Endothelial cell of umbilical vein (primary cell): ENCODE data around the gene COMMD9. TPM values are rescaled to one million over a fixed set of nuclear protein-coding genes. Genes with fewer than 3 reads are reported as not detected.

Experiments used
- BruUV-seq: library from RNA; stranded (reverse); fragments of 400-500 nt; replicated peaks from 2 replicates; lab custom pipeline; 2021; lab: Mats Ljungman, UMichigan
- CTCF ChIA-PET: fragments of 300-600, 350-600 bp; sonication (Branson Sonifier 250); formaldehyde crosslinking; loops from one replicate; lab custom pipeline; 2021; ENCODE audit warnings: antibody characterized with exemption, inconsistent platforms; lab: Charles Lee
- POLR2A ChIA-PET: fragments of 300-600, 350-600 bp; sonication (Branson Sonifier 250); formaldehyde crosslinking; loops from one replicate; lab custom pipeline; 2021; ENCODE audit warnings: antibody characterized with exemption, inconsistent platforms; lab: Charles Lee
- DNase-seq: peaks from one replicate; pipeline ENCODE4 v3.0.0-alpha.2; 2011; ENCODE audit warnings: low read depth, low spot score
- FAIRE-seq: peaks from 2 replicates; lab custom pipeline; 2011; peaks lifted over from hg19 to GRCh38; lab: Jason Lieb, UNC
- H2AFZ ChIP-seq: 2 replicates; pipeline ENCODE4 v1.6.0; 2012; ENCODE audit warnings: low read depth, low read length, control low read depth, inconsistent platforms
- H3K27ac ChIP-seq: 2 replicates; pipeline ENCODE4 v1.5.1; 2011; ENCODE audit warnings: low read depth, mild to moderate bottlenecking, control low read depth, low read length, moderate library complexity; ENCODE audit not compliant: insufficient read depth
- H3K27me3 ChIP-seq, 2 experiments: 2 replicates each; pipeline versions ENCODE4 v1.6.0 to v1.6.1; 2011; ENCODE audit warnings: low read length in 2 of 2, mixed read lengths in 1 of 2; ENCODE audit not compliant: control insufficient read depth in 2 of 2, insufficient read depth in 2 of 2
- H3K36me3 ChIP-seq, 2 experiments: 2 replicates in 1 of 2; 3 replicates in 1 of 2; pipeline ENCODE4 v1.5.1; 2011; ENCODE audit warnings: low read length in 2 of 2, mild to moderate bottlenecking in 1 of 2, moderate library complexity in 1 of 2; ENCODE audit not compliant: control insufficient read depth in 2 of 2, insufficient read depth in 2 of 2; ENCODE audit errors: extremely low read depth in 1 of 2
- H3K4me1 ChIP-seq: 3 replicates; pipeline ENCODE4 v1.5.1; 2011; ENCODE audit warnings: mild to moderate bottlenecking, low read length; ENCODE audit not compliant: control insufficient read depth, insufficient read depth; ENCODE audit errors: extremely low read depth
- H3K4me2 ChIP-seq: 2 replicates; pipeline ENCODE4 v1.6.1; 2011; ENCODE audit warnings: low read length, control low read depth, mixed read lengths; ENCODE audit not compliant: insufficient read depth
- H3K4me3 ChIP-seq, 3 experiments: fragments of 200-600 bp in 1 of 3; sonication (generic), shearing (Covaris generic) in 1 of 3; replicated peaks in 1 of 3; 2 replicates each; pipeline ENCODE4 v1.5.1; 2011 to 2016; ENCODE audit warnings: control low read depth in 3 of 3, low read length in 3 of 3, mild to moderate bottlenecking in 2 of 3, inconsistent platforms in 1 of 3, low read depth in 1 of 3, moderate library complexity in 1 of 3; ENCODE audit not compliant: insufficient read depth in 1 of 3
- H3K79me2 ChIP-seq: 2 replicates; pipeline ENCODE4 v1.6.0; 2012; ENCODE audit warnings: low read length, inconsistent platforms; ENCODE audit not compliant: control insufficient read depth, insufficient read depth
- H3K9ac ChIP-seq: replicated peaks from 2 replicates; pipeline ENCODE3; 2011; ENCODE audit warnings: low read length, control low read depth; ENCODE audit not compliant: insufficient read depth; ENCODE audit errors: extremely low read depth
- H3K9me1 ChIP-seq: replicated peaks from 3 replicates; pipeline ENCODE4 v1.6.0; 2011; ENCODE audit warnings: mild to moderate bottlenecking, low read length; ENCODE audit not compliant: control insufficient read depth, insufficient read depth; ENCODE audit errors: extremely low read depth
- H3K9me3 ChIP-seq: replicated peaks from 2 replicates; pipeline ENCODE4 v1.5.1; 2012; ENCODE audit warnings: low read length, inconsistent platforms; ENCODE audit not compliant: control insufficient read depth, insufficient read depth
- H4K20me1 ChIP-seq: replicated peaks from 2 replicates; pipeline ENCODE3; 2011; ENCODE audit warnings: mild to moderate bottlenecking, low read length; ENCODE audit not compliant: control insufficient read depth, insufficient read depth; ENCODE audit errors: extremely low read depth
- CTCF ChIP-seq, 2 donors: IDR thresholded peaks; 1 replicate in 1 of 2; 2 replicates in 1 of 2; pipeline ENCODE4 v1.5.1; 2011; ENCODE audit warnings: low read length in 2 of 2, mild to moderate bottlenecking in 2 of 2, moderate library complexity in 2 of 2, control low read depth in 1 of 2, inconsistent platforms in 1 of 2, low read depth in 1 of 2; ENCODE audit not compliant: insufficient read depth in 1 of 2; ENCODE audit errors: extremely low read depth in 1 of 2
- EZH2 ChIP-seq: IDR thresholded peaks from 2 replicates; pipeline ENCODE4 v1.6.1; 2012; ENCODE audit warnings: borderline replicate concordance, low read depth, mild to moderate bottlenecking, moderate library complexity, low read length, inconsistent platforms; ENCODE audit not compliant: severe bottlenecking
- FOS ChIP-seq: IDR thresholded peaks from 2 replicates; pipeline ENCODE4 v1.6.1; 2011; ENCODE audit warnings: mild to moderate bottlenecking, low read length, moderate library complexity, borderline replicate concordance; ENCODE audit not compliant: insufficient read depth
- GATA2 ChIP-seq: IDR thresholded peaks from 2 replicates; pipeline ENCODE4 v1.7.0; 2011; ENCODE audit warnings: low read depth, mild to moderate bottlenecking, moderate library complexity, mixed read lengths, low read length; ENCODE audit not compliant: insufficient read length, insufficient read depth
- JUN ChIP-seq: IDR thresholded peaks from 2 replicates; pipeline ENCODE4 v1.6.1; 2011; ENCODE audit warnings: borderline replicate concordance, low read depth; ENCODE audit not compliant: insufficient read length, insufficient read depth
- MYC ChIP-seq: IDR thresholded peaks from one replicate; pipeline ENCODE4 v1.6.1; 2011; ENCODE audit warnings: mild to moderate bottlenecking, low read depth, low read length
- POLR2A ChIP-seq: IDR thresholded peaks from 2 replicates; pipeline ENCODE4 v1.6.1; 2012; ENCODE audit warnings: low read depth, mild to moderate bottlenecking, control low read depth, low read length
- POLR2AphosphoS5 ChIP-seq: IDR thresholded peaks from 2 replicates; pipeline ENCODE4 v1.6.1; 2012; ENCODE audit warnings: low read depth, mild to moderate bottlenecking, control low read depth, low read length, moderate library complexity; ENCODE audit not compliant: insufficient read depth
- dilution Hi-C: fragments of 300-500 bp; cut with MboI; formaldehyde crosslinking; loops from one replicate; pipeline ENCODE4 v1.15.0; 2019; ENCODE audit warnings: low sequenced_read_pairs; ENCODE audit not compliant: extremely low pct_ligation_motif_present
- intact Hi-C: fragments of 100-400 bp; cut with micrococcal nuclease; formaldehyde crosslinking; loops from one replicate; pipeline ENCODE4 v1.10.0; 2022
- polyA plus RNA-seq, 4 experiments: library from polyadenylated mRNA; depleted of rRNA in 3 of 4; stranded (reverse) in 3 of 4; unstranded in 1 of 4; fragments of >200 nt; gene quantifications; 2 replicates each; pipeline versions ENCODE4 v1.2.1 to v1.2.3, GENCODE V29; 2011 to 2012; ENCODE audit warnings: missing spikeins in 1 of 4
- total RNA-seq: library from RNA; stranded (reverse); gene quantifications from 2 replicates; pipeline ENCODE4 v1.2.3, GENCODE V29; 2021
- TF ChIP-seq, protein P1 (sequence below): IDR thresholded peaks from 2 replicates; pipeline ENCODE4 v1.6.1; 2011; ENCODE audit not compliant: insufficient read depth, insufficient read length

Gene COMMD9
- total and polyA plus RNA-seq, 2 donors (not counting 3 experiments of a cell fraction or from before 2014, with no cell fraction given): 65.1 to 78.9 TPM

- H3K36me3 ChIP-seq: peaks cover 0 to 2% of the 10 kb centered on the region in 2 experiments
- no peaks in the 10 kb centered on the region for H3K9me1 ChIP-seq
- BruUV-seq: no TSS peak
- no peaks in the 10 kb centered on the region for H4K20me1 ChIP-seq
- no peak overlapping the region for H2AFZ ChIP-seq
- intact Hi-C loops: no loop called here
- no peaks in the 10 kb centered on the region for H3K79me2 ChIP-seq
- CTCF ChIA-PET: interaction anchor here (1.3 kb wide), 1 partner anchor 97 kb away, joined by 3 read pairs; no protein-coding TSS in a partner anchor
- FAIRE-seq (no peak), DNase-seq (no peak)
- peaks cover 13% of the 10 kb centered on the region for H3K4me1 ChIP-seq
- no peak overlapping the region for H3K4me3 ChIP-seq
- TF ChIP-seq EZH2 (no peak), FOS (no peak), CTCF (IDR thresholded peaks at IDR 0.05; ENCODE audit: extremely low read depth in 1 of 2, insufficient read depth in 1 of 2, low read depth in 1 of 2, low read length in 2 of 2) (no peak), POLR2A (no peak), JUN (no peak), GATA2 (no peak), POLR2AphosphoS5 (no peak), MYC (no peak)
- TF ChIP-seq, protein P1, sequence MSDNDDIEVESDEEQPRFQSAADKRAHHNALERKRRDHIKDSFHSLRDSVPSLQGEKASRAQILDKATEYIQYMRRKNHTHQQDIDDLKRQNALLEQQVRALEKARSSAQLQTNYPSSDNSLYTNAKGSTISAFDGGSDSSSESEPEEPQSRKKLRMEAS: no peak
- H3K9ac ChIP-seq: no peak overlapping the region
- no peak overlapping the region for H3K4me2 ChIP-seq
- no peaks in the 10 kb centered on the region for H3K9me3 ChIP-seq
- dilution Hi-C loops: no loop called here
- no peaks in the 10 kb centered on the region for H3K27me3 ChIP-seq
- POLR2A ChIA-PET: no interaction called here
- H3K27ac ChIP-seq: no peak overlapping the region
Observed at GRCh38 chr11:36228689-36229088, 60.5 kb downstream of the COMMD9 start.
